A673 (cell line): ENCODE results near the gene MINDY4. TPM values are rescaled to one million over a fixed set of nuclear protein-coding genes. Genes with fewer than 3 reads are reported as not detected.

ENCODE experiments used
- BruUV-seq: library from RNA; stranded (reverse); fragments of 400-500 nt; replicated peaks from 2 replicates; lab custom pipeline; 2021; lab: Mats Ljungman, UMichigan
- CTCF ChIA-PET: fragments of 300-600 bp; sonication (Branson Sonifier 250); formaldehyde crosslinking; loops from one replicate; lab custom pipeline; 2022; ENCODE audit warnings: antibody characterized with exemption; lab: Charles Lee
- POLR2A ChIA-PET: fragments of 300-600 bp; sonication (Branson Sonifier 250); formaldehyde crosslinking; loops from one replicate; lab custom pipeline; 2022; ENCODE audit warnings: antibody characterized with exemption; ENCODE audit not compliant: low non-redundant PET; lab: Charles Lee
- DNase-seq: peaks from one replicate; pipeline ENCODE4 v3.0.0-alpha.2; 2015; ENCODE audit warnings: low spot score
- H3K27ac ChIP-seq: fragments of 200-600 bp; sonication (generic); 2 replicates; pipeline ENCODE4 v1.5.1; 2016; ENCODE audit warnings: mixed run types, low read depth, mild to moderate bottlenecking, mixed read lengths, antibody characterized with exemption, low read length; ENCODE audit not compliant: poor library complexity, severe bottlenecking
- H3K27me3 ChIP-seq: fragments of 200-600 bp; sonication (generic); replicated peaks from 2 replicates; pipeline ENCODE4 v1.6.1; 2017; ENCODE audit warnings: mixed run types, low read depth, mild to moderate bottlenecking, mixed read lengths, antibody characterized with exemption, low read length; ENCODE audit not compliant: insufficient read depth, poor library complexity
- H3K36me3 ChIP-seq: fragments of 200-600 bp; sonication (generic); 2 replicates; pipeline ENCODE4 v1.6.1; 2016; ENCODE audit warnings: mixed run types, mild to moderate bottlenecking, mixed read lengths, antibody characterized with exemption, low read length; ENCODE audit not compliant: insufficient read depth, poor library complexity, severe bottlenecking
- H3K4me1 ChIP-seq: fragments of 200-600 bp; sonication (generic); 2 replicates; pipeline ENCODE4 v1.6.1; 2017; ENCODE audit warnings: mixed run types, mild to moderate bottlenecking, mixed read lengths, antibody characterized with exemption, low read length; ENCODE audit not compliant: insufficient read depth, poor library complexity, severe bottlenecking
- H3K4me3 ChIP-seq: fragments of 200-600 bp; sonication (generic); 2 replicates; pipeline ENCODE4 v1.5.1; 2016; ENCODE audit warnings: low read depth, mixed run types, mild to moderate bottlenecking, mixed read lengths, low read length; ENCODE audit not compliant: poor library complexity, severe bottlenecking
- H3K9me3 ChIP-seq: fragments of 200-600 bp; sonication (generic); 2 replicates; pipeline ENCODE4 v1.6.1; 2016; ENCODE audit warnings: mixed run types, low read depth, mild to moderate bottlenecking, mixed read lengths, antibody characterized with exemption, low read length; ENCODE audit not compliant: poor library complexity, severe bottlenecking
- EZH2 ChIP-seq: fragments of 200-600 bp; sonication (generic); IDR thresholded peaks from 2 replicates; pipeline ENCODE4 v1.6.1; 2017; ENCODE audit warnings: borderline replicate concordance, low read depth, mild to moderate bottlenecking, mixed read lengths, antibody characterized with exemption, low read length; ENCODE audit not compliant: poor library complexity, severe bottlenecking
- intact Hi-C: fragments of 100-400 bp; cut with micrococcal nuclease; formaldehyde crosslinking; loops from one replicate; pipeline ENCODE4 v1.10.0; 2022; ENCODE audit not compliant: unreplicated experiment
- total RNA-seq: library from RNA; stranded (reverse); gene quantifications from 2 replicates; pipeline ENCODE4 v1.2.3, GENCODE V29; 2021
- TF ChIP-seq, protein P1 (sequence below): fragments of 300-800, 200-600 bp; sonication (generic); conservative IDR thresholded peaks from 2 replicates; pipeline ENCODE4 v1.5.1; 2017; ENCODE audit warnings: low read depth, mild to moderate bottlenecking, antibody characterized with exemption, low read length, moderate library complexity, mixed read lengths

MINDY4 gene
- total RNA-seq, 1 experiment from 2014 or later, result 3.8 TPM

DNA sequence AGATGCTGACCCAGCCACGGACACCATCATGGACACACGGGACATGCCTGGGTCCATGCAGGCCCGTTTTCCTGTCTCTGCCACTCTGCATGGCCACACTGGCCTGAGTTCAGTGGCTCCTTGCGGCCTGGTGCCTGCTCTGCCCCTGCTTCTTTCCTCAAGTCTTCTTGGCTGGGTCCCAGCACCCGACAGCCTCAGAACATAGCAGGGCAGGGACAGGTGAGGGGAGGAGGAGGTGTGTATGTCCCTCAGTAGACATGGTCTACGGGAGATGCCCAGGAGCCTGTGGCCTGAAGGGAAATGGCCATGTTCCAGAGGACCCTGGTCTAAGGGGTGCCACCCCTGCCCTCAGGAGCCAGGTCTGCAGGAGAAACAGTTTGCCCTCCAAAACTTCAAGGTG is 138.2 kb downstream of the MINDY4 start:
- BruUV-seq, result no TSS peak

GRCh38 chr7:30910411-30911073 is 139.3 kb downstream of the MINDY4 start:
- H3K36me3 ChIP-seq, result no peaks in the 10 kb centered on the region
- DNase-seq, result no peak
- H3K9me3 ChIP-seq, result no peaks in the 10 kb centered on the region
- CTCF ChIA-PET, result no interaction called here
- intact Hi-C loops, result no loop called here
- no peak for TF ChIP-seq EZH2
- TF ChIP-seq, protein P1, sequence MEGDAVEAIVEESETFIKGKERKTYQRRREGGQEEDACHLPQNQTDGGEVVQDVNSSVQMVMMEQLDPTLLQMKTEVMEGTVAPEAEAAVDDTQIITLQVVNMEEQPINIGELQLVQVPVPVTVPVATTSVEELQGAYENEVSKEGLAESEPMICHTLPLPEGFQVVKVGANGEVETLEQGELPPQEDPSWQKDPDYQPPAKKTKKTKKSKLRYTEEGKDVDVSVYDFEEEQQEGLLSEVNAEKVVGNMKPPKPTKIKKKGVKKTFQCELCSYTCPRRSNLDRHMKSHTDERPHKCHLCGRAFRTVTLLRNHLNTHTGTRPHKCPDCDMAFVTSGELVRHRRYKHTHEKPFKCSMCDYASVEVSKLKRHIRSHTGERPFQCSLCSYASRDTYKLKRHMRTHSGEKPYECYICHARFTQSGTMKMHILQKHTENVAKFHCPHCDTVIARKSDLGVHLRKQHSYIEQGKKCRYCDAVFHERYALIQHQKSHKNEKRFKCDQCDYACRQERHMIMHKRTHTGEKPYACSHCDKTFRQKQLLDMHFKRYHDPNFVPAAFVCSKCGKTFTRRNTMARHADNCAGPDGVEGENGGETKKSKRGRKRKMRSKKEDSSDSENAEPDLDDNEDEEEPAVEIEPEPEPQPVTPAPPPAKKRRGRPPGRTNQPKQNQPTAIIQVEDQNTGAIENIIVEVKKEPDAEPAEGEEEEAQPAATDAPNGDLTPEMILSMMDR, result no peak
- POLR2A ChIA-PET, result no interaction called here
- BruUV-seq, result no TSS peak
- no peaks in the 10 kb centered on the region for H3K4me1 ChIP-seq
- H3K4me3 ChIP-seq, result no peak overlapping the region
- no peaks in the 10 kb centered on the region for H3K27me3 ChIP-seq
- H3K27ac ChIP-seq, result no peak overlapping the region

More for the DNA sequence above, 138.2 kb downstream of the MINDY4 start:
- ChIA-PET POLR2A (no interaction called here), CTCF (no interaction called here)
- H3K4me1 ChIP-seq, result no peaks in the 10 kb centered on the region
- no peaks in the 10 kb centered on the region for H3K36me3 ChIP-seq
- TF ChIP-seq, protein P1, result no peak
- no peak for TF ChIP-seq EZH2
- H3K4me3 ChIP-seq, result no peak overlapping the region
- no peak for DNase-seq
- H3K9me3 ChIP-seq, result no peaks in the 10 kb centered on the region
- intact Hi-C loops, result no loop called here
- H3K27ac ChIP-seq, result no peak overlapping the region
- no peaks in the 10 kb centered on the region for H3K27me3 ChIP-seq

DNA sequence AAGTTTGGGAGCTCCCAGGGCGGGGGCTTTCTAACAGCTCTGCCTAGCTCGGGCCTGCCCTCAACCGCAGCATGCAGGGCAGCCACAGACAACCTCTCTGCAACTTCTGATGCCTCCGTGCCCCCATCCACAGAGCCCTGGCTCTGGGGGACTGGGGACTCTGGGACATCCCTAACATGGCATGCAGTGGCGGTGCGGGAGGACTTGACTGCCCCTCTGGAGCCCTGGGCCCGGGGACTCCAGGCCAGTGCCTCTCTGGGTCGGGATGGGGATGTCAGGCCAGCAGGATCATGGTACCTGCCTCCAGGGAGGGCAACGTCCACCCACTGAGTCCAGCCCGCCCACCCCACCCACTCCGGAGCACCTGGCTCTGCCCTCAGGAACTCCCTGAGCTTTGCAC is 139.9 kb downstream of the MINDY4 start:
- H3K9me3 ChIP-seq, result no peaks in the 10 kb centered on the region
- H3K27ac ChIP-seq, result no peak overlapping the region
- H3K36me3 ChIP-seq, result no peaks in the 10 kb centered on the region
- ChIA-PET CTCF (no interaction called here), POLR2A (no interaction called here)
- H3K4me3 ChIP-seq, result no peak overlapping the region
- no TSS peak for BruUV-seq
- TF ChIP-seq EZH2, result no peak
- TF ChIP-seq, protein P1, result no peak
- intact Hi-C loops, result no loop called here
- no peaks in the 10 kb centered on the region for H3K4me1 ChIP-seq
- DNase-seq, result no peak
- no peaks in the 10 kb centered on the region for H3K27me3 ChIP-seq
